Liver (tissue), 9 donors: ENCODE results near the gene RADIL. TPM values are rescaled to one million over a fixed set of nuclear protein-coding genes. Genes with fewer than 3 reads are reported as not detected.

ENCODE experiments used
- DNase-seq: peaks from one replicate; pipeline ENCODE4 v3.0.0-alpha.2; 2017; ENCODE audit warnings: low spot score
- H3K27ac ChIP-seq, 2 donors: one replicate each; pipeline ENCODE4 v1.7.0; 2013; ENCODE audit warnings: inconsistent platforms in 2 of 2, low read length in 2 of 2, control low read depth in 1 of 2, low read depth in 1 of 2, mild to moderate bottlenecking in 1 of 2
- H3K27me3 ChIP-seq, 4 donors: one replicate each; pipeline versions ENCODE4 v1.6.1 to v1.7.0; 2013; ENCODE audit warnings: low read length in 3 of 4, inconsistent platforms in 1 of 4, mild to moderate bottlenecking in 1 of 4, moderate library complexity in 1 of 4; ENCODE audit not compliant: control insufficient read depth in 4 of 4, insufficient read depth in 4 of 4
- H3K36me3 ChIP-seq, 4 donors: one replicate each; pipeline versions ENCODE4 v1.6.1 to v1.7.0; 2013; ENCODE audit warnings: low read length in 3 of 4, mild to moderate bottlenecking in 3 of 4, low read depth in 1 of 4, moderate library complexity in 1 of 4; ENCODE audit not compliant: control insufficient read depth in 4 of 4, insufficient read depth in 3 of 4
- H3K4me1 ChIP-seq, 4 donors: one replicate each; pipeline versions ENCODE4 v1.6.1 to v1.7.0; 2013; ENCODE audit warnings: low read length in 3 of 4, mild to moderate bottlenecking in 3 of 4, moderate library complexity in 1 of 4; ENCODE audit not compliant: control insufficient read depth in 4 of 4, insufficient read depth in 4 of 4
- H3K4me3 ChIP-seq, 3 donors: one replicate each; pipeline versions ENCODE4 v1.6.1 to v1.7.0; 2013; ENCODE audit warnings: low read length in 3 of 3, control low read depth in 1 of 3, low read depth in 1 of 3, mild to moderate bottlenecking in 1 of 3
- H3K9ac ChIP-seq, 2 donors: one replicate each; pipeline ENCODE4 v1.7.0; 2013; ENCODE audit warnings: low read length in 2 of 2, mild to moderate bottlenecking in 2 of 2, moderate library complexity in 2 of 2, control low read depth in 1 of 2, low read depth in 1 of 2
- H3K9me3 ChIP-seq, 4 donors: one replicate each; pipeline versions ENCODE4 v1.6.1 to v1.7.0; 2013; ENCODE audit warnings: low read length in 3 of 4; ENCODE audit not compliant: control insufficient read depth in 4 of 4
- EGR1 ChIP-seq, 2 donors: IDR thresholded peaks; 2 replicates each; pipeline ENCODE4 v1.6.1; 2016 to 2018; ENCODE audit warnings: antibody characterized with exemption in 2 of 2, low read depth in 2 of 2
- FOXA1 ChIP-seq: IDR thresholded peaks from 2 replicates; pipeline ENCODE4 v1.6.1; 2016; ENCODE audit warnings: antibody characterized with exemption
- FOXA2 ChIP-seq: IDR thresholded peaks from 2 replicates; pipeline ENCODE4 v1.6.1; 2016; ENCODE audit warnings: antibody characterized with exemption
- GABPA ChIP-seq, 2 donors: IDR thresholded peaks in 1 of 2; conservative IDR thresholded peaks in 1 of 2; 2 replicates each; pipeline ENCODE4 v1.6.1; 2016; ENCODE audit warnings: antibody characterized with exemption in 2 of 2, mild to moderate bottlenecking in 1 of 2, moderate library complexity in 1 of 2
- HNF4A ChIP-seq, 2 donors: conservative IDR thresholded peaks; 2 replicates each; pipeline ENCODE4 v1.6.1; 2016; ENCODE audit warnings: antibody characterized with exemption in 2 of 2, mild to moderate bottlenecking in 2 of 2
- HNF4G ChIP-seq: IDR thresholded peaks from 2 replicates; pipeline ENCODE4 v1.6.1; 2016; ENCODE audit warnings: antibody characterized with exemption
- JUND ChIP-seq, 2 donors: IDR thresholded peaks; 2 replicates each; pipeline ENCODE4 v1.6.1; 2016; ENCODE audit warnings: antibody characterized with exemption in 2 of 2
- NR2F2 ChIP-seq: IDR thresholded peaks from 2 replicates; pipeline ENCODE4 v1.6.1; 2016; ENCODE audit warnings: antibody characterized with exemption
- RAD21 ChIP-seq, 2 donors: IDR thresholded peaks; 2 replicates each; pipeline ENCODE4 v1.6.1; 2016; ENCODE audit warnings: antibody characterized with exemption in 2 of 2, mild to moderate bottlenecking in 2 of 2
- RXRA ChIP-seq, 2 donors: IDR thresholded peaks; 2 replicates each; pipeline ENCODE4 v1.6.1; 2017 to 2018; ENCODE audit warnings: antibody characterized with exemption in 2 of 2, mild to moderate bottlenecking in 1 of 2
- SP1 ChIP-seq: IDR thresholded peaks from 2 replicates; pipeline ENCODE4 v1.6.1; 2018; ENCODE audit warnings: antibody characterized with exemption, mild to moderate bottlenecking
- YY1 ChIP-seq: IDR thresholded peaks from 2 replicates; pipeline ENCODE4 v1.6.1; 2016; ENCODE audit warnings: antibody characterized with exemption, mild to moderate bottlenecking
- WGBS: extraction: QIAGEN DNeasy Blood & Tissue Kit; methylation state at CpG from one replicate; pipeline ENCODE4 v1.1.7; 2013; 5-methylcytosine and 5-hydroxymethylcytosine counted together
- polyA plus RNA-seq, 2 donors: library from polyadenylated mRNA; stranded (reverse) in 1 of 2; unstranded in 1 of 2; fragments of 200-250 nt in 1 of 2; fragments of >200 nt in 1 of 2; fragmentation: Nextera tagmentation in 1 of 2; extraction: Ambion mirVana in 1 of 2; gene quantifications; one replicate each; pipeline versions ENCODE4 v1.2.1 to v1.2.3, GENCODE V29; 2013 to 2015
- total RNA-seq, 2 donors: library from RNA; depleted of rRNA; stranded (reverse); fragments of >200 nt; gene quantifications; one replicate each; pipeline ENCODE4 v1.2.3, GENCODE V29; 2014
- TF ChIP-seq, protein P1 (sequence below): IDR thresholded peaks from 2 replicates; pipeline ENCODE4 v1.6.1; 2016; ENCODE audit warnings: antibody characterized with exemption
- TF ChIP-seq, protein P2 (sequence below): IDR thresholded peaks from 2 replicates; pipeline ENCODE4 v1.6.1; 2016; ENCODE audit warnings: antibody characterized with exemption, mild to moderate bottlenecking
- TF ChIP-seq, protein P3 (sequence below): IDR thresholded peaks from 2 replicates; pipeline ENCODE4 v1.6.1; 2016; ENCODE audit warnings: antibody characterized with exemption
- TF ChIP-seq, protein P4 (sequence below): IDR thresholded peaks from 2 replicates; pipeline ENCODE4 v1.6.1; 2016; ENCODE audit warnings: antibody characterized with exemption
- TF ChIP-seq, protein P5 (sequence below): fragments of 150-350 bp; IDR thresholded peaks from 2 replicates; pipeline ENCODE4 v1.5.1; 2017; ENCODE audit warnings: improper control_type of control experiment, low read depth, low read length; ENCODE audit not compliant: missing input control
- donor health status: healthy.
- donor health status: healthy.
- donor health status: healthy.
- donor health status: healthy.
- donor health status: healthy.

Gene RADIL
- total and polyA plus RNA-seq, 4 donors = 0.14 to 0.25 (median 0.21) TPM; not detected in 1

DNA sequence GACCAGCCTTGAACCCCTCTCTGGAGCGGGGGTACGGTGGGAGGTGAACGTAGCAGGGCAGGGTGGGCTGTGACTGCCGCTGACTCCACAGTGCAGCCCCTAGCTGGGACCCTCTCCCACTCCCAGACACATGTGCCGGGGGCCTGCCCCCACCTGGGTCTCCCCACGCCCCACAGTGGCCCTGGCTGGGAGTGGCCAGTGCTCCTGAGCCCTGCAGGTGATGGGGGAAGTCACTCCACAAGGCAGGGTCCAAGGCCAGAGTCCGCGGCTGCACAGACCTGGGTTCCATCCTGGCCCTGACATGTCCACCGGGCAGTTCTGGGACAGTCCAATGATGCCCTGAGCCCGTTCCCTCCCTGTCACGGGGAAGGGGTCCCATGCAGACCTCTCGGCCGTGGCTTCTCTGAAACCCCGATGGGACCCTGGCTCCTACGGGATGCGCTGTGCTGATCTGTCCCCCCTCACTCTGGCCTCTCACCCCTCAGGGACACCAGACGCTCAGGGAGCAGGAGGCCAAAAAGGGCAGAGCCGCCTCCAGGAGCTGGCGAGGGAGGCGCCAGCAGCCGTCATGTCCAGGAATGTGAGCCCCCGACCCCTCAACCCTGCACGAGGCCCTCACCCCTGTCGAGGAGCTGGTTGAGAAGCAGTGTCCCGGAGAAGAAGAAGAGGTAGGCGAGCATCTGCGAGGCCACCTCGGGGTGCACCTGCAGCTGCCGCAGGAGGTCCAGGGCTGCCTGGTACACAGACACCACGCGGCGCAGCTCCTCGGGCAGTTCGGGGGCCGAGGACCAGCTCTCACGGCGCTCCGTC is 67.7 kb downstream of the RADIL start:
- no peaks in the 10 kb centered on the region for H3K9me3 ChIP-seq
- no peak overlapping the region for H3K4me3 ChIP-seq
- no peak for DNase-seq
- H3K9ac ChIP-seq = no peak overlapping the region
- H3K27me3 ChIP-seq = no peaks in the 10 kb centered on the region
- no peak for TF ChIP-seq FOXA1
- TF ChIP-seq, protein P1, sequence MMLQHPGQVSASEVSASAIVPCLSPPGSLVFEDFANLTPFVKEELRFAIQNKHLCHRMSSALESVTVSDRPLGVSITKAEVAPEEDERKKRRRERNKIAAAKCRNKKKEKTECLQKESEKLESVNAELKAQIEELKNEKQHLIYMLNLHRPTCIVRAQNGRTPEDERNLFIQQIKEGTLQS = no peak
- TF ChIP-seq, protein P2, sequence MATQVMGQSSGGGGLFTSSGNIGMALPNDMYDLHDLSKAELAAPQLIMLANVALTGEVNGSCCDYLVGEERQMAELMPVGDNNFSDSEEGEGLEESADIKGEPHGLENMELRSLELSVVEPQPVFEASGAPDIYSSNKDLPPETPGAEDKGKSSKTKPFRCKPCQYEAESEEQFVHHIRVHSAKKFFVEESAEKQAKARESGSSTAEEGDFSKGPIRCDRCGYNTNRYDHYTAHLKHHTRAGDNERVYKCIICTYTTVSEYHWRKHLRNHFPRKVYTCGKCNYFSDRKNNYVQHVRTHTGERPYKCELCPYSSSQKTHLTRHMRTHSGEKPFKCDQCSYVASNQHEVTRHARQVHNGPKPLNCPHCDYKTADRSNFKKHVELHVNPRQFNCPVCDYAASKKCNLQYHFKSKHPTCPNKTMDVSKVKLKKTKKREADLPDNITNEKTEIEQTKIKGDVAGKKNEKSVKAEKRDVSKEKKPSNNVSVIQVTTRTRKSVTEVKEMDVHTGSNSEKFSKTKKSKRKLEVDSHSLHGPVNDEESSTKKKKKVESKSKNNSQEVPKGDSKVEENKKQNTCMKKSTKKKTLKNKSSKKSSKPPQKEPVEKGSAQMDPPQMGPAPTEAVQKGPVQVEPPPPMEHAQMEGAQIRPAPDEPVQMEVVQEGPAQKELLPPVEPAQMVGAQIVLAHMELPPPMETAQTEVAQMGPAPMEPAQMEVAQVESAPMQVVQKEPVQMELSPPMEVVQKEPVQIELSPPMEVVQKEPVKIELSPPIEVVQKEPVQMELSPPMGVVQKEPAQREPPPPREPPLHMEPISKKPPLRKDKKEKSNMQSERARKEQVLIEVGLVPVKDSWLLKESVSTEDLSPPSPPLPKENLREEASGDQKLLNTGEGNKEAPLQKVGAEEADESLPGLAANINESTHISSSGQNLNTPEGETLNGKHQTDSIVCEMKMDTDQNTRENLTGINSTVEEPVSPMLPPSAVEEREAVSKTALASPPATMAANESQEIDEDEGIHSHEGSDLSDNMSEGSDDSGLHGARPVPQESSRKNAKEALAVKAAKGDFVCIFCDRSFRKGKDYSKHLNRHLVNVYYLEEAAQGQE = no peak
- TF ChIP-seq JUND (IDR thresholded peaks at IDR 0.05) = no peak
- no peak for TF ChIP-seq EGR1 (IDR thresholded peaks at IDR 0.05; ENCODE audit: low read depth in 2 of 2)
- no peak for TF ChIP-seq HNF4A (conservative IDR thresholded peaks at IDR 0.05)
- TF ChIP-seq, protein P3, sequence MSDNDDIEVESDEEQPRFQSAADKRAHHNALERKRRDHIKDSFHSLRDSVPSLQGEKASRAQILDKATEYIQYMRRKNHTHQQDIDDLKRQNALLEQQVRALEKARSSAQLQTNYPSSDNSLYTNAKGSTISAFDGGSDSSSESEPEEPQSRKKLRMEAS = no peak
- TF ChIP-seq, protein P4, sequence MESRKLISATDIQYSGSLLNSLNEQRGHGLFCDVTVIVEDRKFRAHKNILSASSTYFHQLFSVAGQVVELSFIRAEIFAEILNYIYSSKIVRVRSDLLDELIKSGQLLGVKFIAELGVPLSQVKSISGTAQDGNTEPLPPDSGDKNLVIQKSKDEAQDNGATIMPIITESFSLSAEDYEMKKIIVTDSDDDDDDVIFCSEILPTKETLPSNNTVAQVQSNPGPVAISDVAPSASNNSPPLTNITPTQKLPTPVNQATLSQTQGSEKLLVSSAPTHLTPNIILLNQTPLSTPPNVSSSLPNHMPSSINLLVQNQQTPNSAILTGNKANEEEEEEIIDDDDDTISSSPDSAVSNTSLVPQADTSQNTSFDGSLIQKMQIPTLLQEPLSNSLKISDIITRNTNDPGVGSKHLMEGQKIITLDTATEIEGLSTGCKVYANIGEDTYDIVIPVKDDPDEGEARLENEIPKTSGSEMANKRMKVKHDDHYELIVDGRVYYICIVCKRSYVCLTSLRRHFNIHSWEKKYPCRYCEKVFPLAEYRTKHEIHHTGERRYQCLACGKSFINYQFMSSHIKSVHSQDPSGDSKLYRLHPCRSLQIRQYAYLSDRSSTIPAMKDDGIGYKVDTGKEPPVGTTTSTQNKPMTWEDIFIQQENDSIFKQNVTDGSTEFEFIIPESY = no peak
- TF ChIP-seq SP1 = no peak
- TF ChIP-seq, protein P5, sequence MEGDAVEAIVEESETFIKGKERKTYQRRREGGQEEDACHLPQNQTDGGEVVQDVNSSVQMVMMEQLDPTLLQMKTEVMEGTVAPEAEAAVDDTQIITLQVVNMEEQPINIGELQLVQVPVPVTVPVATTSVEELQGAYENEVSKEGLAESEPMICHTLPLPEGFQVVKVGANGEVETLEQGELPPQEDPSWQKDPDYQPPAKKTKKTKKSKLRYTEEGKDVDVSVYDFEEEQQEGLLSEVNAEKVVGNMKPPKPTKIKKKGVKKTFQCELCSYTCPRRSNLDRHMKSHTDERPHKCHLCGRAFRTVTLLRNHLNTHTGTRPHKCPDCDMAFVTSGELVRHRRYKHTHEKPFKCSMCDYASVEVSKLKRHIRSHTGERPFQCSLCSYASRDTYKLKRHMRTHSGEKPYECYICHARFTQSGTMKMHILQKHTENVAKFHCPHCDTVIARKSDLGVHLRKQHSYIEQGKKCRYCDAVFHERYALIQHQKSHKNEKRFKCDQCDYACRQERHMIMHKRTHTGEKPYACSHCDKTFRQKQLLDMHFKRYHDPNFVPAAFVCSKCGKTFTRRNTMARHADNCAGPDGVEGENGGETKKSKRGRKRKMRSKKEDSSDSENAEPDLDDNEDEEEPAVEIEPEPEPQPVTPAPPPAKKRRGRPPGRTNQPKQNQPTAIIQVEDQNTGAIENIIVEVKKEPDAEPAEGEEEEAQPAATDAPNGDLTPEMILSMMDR = no peak
- no peak for TF ChIP-seq FOXA2
- TF ChIP-seq GABPA (IDR thresholded peaks at IDR 0.05 in 1 of 2, conservative IDR thresholded peaks at IDR 0.05 in 1 of 2) = no peak
- TF ChIP-seq HNF4G = no peak
- TF ChIP-seq RAD21 (IDR thresholded peaks at IDR 0.05) = no peak
- no peak for TF ChIP-seq RXRA (IDR thresholded peaks at IDR 0.05)
- no peak for TF ChIP-seq NR2F2
- TF ChIP-seq YY1 = no peak
- 86% methylated on average over 38 of the region's 38 CpGs for WGBS
- no peak overlapping the region for H3K27ac ChIP-seq
- H3K36me3 ChIP-seq = no peaks in the 10 kb centered on the region
- no peaks in the 10 kb centered on the region for H3K4me1 ChIP-seq
